NCI-H1694 treated with DMSO at 0.1 percent for 48 hours (cell line): ENCODE measurements around the gene KLF12.
A peak's percentile ranks its signal among the peaks of the same experiment; 100 is the strongest.

Source experiments
- DNase-seq: peaks from one replicate; lab custom pipeline; 2025; lab: John Stamatoyannopoulos, UW

The KLF12 gene

DNA sequence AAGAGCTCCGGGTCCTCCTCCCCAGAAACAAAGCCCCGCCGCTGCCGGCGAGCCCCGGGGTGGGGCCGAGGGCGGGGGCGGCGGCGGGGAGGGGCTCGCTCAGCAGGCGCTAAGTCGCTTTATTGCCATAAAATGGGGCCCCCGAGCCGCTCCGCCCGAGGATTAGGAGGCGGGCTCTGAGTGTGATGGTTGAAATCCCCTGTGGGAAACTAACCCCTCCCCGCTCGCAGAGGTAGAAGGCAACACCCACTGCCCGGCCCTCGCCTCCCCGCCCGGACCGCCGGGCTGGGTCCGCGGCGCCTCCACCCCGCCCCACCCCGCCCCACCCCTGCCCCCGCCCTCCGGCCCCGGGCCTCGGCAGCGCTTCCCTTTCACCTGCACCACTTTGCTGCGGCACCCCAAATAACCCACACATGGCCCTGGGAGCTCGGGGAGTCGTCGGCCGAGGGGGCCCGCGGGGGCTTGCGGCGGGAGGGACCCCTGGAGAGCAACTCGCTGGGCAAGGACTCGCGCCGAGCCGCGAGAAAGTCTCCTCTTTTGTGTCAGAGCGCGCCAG lies at the start of gene KLF12:
KLF12 (minus strand) TSS at position 184 of the 556 bp plus-strand sequence.
- DNase-seq: peak; percentile 95

- no peak for DNase-seq
Observed at GRCh38 chr13:74182491-74182890, 48.3 kb upstream of the KLF12 start.

DNA sequence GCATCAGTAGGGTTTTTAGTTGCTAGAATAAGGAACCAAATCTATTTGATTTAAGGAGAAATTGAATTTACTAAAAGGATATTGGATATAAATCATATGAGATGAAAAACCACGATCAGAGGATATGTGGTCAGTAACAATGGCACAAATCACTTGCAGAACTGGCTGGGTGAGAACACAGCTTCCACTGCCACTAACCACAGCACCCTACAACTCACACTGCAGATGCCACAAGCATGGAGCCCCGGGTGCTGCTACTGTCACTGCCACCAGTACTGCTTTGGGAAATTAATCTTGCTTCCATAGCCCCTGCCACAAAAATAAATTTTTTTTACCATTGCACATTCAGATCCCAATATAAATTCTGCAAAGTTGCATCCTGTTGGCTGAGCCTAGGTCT lies 40.6 kb upstream of the KLF12 start:
- no peak for DNase-seq

DNA sequence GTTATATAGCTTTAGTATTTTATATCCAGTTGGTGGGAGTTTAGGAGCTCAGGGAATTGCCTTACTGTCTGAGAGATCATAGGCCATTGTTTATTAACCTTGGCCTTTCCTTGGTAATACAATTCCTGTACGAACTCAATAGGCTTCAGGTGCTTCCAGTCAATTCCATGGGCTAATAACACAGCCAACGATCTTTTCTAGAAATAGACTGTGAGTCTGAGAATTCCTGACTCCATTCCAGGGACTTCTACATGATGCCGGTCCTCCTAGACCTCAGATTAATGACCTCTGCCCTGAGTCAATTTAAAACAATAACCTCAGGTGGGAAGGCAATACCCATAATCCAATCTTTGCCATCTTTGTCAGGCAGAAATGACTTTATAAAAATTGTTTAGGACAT lies 39.6 kb upstream of the KLF12 start:
- DNase-seq: no peak

DNA sequence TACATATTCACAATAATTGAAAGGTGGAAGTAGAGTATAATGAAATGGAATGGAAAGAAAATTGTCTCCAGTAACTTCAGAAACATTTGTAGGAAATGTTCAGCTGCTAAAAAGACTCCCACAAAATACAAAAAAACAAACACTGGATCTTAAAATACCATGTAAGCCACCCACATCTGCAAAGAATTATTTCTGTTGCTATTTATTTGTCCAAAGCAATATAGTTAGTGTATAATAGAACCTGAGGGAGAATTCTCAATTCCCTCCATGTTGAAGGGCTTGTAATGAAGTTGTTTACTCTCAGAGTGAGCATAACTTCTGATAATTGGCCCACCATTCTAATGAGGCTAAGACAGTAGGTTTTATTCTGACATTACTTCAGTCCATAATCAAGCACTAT lies 37.4 kb upstream of the KLF12 start:
- no peak for DNase-seq

GRCh38 chr13:74169676-74170075 lies 35.5 kb upstream of the KLF12 start:
- DNase-seq: no peak

DNA sequence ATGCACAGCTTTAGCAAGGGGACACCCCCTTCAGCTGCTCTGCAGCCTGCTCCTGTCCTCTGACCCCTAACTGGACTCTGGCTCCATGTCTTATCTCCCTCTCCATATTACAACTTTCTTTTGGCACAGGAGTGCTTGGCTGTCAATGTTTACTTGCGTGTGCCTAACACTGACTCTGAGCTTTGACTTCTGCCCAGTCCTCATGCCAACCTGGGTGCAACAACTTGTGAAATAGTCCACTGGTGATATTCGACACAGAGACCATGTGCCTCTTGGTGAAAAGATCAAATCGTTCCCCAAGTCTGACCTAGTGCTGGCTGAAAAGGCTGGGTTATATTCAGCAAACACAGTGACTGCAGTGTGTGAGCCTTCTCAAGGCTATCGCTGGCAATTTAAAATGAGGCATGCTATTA lies 34.1 kb upstream of the KLF12 start:
- no peak for DNase-seq

DNA sequence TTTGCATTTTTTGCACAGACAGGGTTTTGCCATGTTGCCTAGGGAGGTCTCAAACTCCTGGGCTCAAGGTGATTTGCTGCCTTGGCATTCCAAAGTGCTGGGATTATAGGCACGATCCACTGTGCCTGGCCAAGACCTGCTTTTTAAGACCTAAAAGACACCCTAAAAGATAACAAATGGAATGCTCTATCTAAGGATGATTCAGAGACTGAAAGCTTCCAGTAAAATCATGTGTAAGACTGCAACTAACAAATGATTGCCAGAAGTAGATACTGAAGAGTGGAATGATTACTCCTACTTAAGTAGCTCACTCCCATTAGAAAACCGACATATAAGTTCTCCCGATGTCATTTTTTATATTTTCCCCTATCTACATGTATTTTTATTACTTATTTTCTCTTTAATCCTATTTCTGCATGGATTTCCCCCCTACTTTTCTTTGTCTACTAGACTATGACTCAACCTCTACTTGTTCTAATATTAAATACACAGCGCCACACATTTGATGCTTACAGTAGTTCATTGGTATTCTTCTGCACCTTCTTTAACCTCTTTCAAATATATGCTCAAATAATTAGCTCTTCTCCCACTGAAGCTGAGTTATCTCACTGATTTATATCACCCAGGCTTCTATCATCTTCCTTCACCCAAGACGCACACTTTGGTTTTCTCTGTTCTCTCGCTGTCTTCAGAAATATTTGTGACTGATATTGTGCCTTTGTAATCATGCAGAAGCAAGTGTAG lies 32.2 kb upstream of the KLF12 start:
- no peak for DNase-seq

- no peak for DNase-seq
Observed at GRCh38 chr13:74162782-74163181, 28.6 kb upstream of the KLF12 start.

GRCh38 chr13:74162135-74162534 lies 27.9 kb upstream of the KLF12 start:
- no peak for DNase-seq

GRCh38 chr13:74158571-74159352 lies 24.6 kb upstream of the KLF12 start:
- no peak for DNase-seq

DNA sequence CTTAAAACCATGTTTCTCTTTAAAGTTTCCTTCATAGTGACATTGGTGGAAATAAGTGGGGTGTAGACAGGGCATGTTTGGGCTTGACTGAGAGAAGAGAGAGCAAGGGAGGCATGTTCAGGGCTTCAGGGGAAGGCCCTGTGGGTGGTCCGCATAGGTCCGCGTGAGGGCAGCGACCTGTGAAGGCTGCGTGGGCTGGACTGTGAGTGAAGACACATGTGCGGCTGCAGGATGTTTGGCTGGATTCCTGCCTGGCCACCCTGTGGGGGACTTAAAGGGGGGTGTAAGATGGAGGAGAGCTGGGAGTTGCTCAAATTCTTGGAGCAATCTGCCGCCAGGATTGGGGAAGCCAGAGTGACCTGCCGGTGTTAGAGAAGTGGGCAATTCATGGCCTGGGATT lies 23.8 kb upstream of the KLF12 start:
- DNase-seq: no peak

- no peak for DNase-seq
Observed at GRCh38 chr13:74154981-74155380, 20.8 kb upstream of the KLF12 start.

- no peak for DNase-seq
Observed at GRCh38 chr13:74153316-74153715, 19.1 kb upstream of the KLF12 start.

GRCh38 chr13:74151859-74152258 lies 17.7 kb upstream of the KLF12 start:
- no peak for DNase-seq

DNA sequence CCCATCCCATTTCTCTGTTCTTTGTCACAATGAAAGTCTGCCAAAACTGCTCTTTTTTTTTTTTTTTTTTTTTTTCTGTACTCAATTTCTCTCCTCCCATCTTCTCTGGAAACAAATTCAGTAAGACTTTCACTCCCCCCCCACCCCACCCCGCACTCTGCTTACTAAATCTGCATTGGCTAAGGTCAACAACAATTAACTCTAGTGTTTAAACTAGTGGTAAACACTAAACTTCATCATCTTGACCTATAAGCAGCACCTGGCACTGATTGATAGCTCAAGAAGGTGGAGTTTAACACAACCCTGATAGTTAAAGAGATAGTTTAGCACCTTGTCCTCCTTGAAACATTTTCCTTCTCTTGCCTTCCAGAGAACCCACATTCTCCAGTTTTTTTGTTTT lies 14.1 kb upstream of the KLF12 start:
- DNase-seq: no peak

DNA sequence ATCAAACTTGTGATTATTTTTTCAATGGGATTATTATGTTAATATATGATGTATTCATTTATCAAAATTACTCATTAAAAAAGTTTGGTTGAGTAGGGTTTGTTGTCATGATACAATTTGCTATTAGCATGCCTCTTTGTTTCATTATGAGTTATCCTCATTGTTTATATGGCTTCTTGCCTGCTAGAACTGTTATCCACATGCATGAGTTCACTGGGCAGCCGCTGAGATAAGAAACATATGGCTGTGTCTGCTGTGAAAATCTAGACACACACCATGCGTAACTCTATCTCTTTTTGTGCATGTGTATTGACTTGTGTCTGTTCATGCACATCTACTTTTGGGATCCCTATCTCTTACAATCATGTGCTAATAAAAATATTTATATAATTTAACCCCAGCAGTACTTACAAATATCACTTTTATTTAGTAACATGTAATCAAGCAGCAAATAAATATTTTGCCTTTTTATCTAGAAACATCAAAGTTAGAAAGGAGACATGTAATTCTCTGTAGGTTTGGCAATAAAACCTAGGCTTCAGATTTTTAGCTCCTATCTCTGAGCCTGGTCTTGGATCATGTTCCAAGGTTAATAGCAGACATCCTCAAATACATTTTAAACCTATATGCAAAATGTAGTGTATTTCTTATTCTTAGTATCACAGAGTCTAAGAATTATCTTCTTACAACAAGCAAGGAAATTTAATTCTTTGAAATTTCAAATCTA lies 11.2 kb upstream of the KLF12 start:
- peak; percentile 93 for DNase-seq

DNA sequence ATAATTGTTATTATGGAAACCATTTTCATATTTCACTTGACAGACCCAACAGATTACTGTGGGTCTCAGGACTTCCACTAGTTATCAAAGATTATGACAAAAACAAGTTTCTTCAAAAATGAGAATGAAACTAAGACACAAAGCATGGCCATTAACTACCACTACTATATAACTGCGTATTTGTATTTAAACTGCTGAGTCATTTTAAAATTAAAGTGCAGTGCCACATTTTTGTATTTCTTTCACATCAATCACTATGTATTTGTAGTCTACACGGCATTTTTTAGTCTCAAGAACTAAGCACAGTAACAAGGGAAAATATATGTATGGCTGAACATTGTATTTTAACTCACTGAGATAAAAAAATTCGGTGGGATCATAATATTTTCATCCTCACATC lies 10.1 kb upstream of the KLF12 start:
- DNase-seq: no peak

DNA sequence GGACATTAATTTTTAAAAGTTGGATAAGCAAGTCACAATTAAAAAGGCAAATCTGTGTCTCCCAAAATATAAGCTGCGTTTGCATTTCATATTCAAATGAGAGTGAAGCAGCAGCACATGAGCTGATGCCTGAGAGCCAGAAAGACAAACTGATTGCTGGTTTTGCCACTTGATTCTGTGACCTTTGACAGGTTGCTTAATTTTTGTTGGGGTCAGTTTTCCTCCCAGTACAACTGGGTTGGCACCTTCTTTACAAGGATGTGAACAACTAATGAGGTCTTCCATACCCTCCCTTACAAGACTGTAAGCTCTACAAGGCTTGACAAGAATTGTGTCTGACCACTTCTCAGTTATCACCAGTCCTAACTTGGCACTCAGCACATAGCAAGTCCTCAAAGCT lies 8.1 kb upstream of the KLF12 start:
- DNase-seq: no peak

DNA sequence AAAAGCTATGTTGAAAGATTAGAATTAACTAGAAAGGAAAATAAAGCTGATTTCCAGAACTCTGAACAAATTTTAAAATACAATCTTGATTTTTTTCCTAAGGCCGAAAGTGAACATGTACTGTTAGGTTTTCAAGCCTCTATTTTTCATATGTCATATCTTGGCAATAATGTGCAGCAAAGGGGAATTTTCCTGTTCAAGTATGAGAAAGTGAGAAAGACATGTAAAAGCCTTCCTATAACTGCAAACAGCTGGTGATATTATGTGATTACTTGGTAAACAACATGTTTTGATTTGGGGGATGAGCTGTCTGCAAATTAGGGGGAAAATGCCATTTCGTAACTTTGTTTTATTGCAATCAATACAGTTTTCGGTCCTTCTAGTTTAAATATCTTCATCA lies 4.0 kb upstream of the KLF12 start:
- no peak for DNase-seq

- DNase-seq: no peak
Observed at GRCh38 chr13:74136084-74136658, 2.0 kb upstream of the KLF12 start.
